ENCODE data around the gene RBMS1. TPM values are rescaled to one million over a fixed set of nuclear protein-coding genes. Genes with fewer than 3 reads are reported as not detected.
"Not testable (repeated sequence)": the region's sequence is repeated elsewhere in the genome, so short reads cannot be mapped to it uniquely, and the experiment has no call there.

RBMS1 gene
- total RNA-seq, 1 donor from 2014 or later, result 75.3 TPM

DNA sequence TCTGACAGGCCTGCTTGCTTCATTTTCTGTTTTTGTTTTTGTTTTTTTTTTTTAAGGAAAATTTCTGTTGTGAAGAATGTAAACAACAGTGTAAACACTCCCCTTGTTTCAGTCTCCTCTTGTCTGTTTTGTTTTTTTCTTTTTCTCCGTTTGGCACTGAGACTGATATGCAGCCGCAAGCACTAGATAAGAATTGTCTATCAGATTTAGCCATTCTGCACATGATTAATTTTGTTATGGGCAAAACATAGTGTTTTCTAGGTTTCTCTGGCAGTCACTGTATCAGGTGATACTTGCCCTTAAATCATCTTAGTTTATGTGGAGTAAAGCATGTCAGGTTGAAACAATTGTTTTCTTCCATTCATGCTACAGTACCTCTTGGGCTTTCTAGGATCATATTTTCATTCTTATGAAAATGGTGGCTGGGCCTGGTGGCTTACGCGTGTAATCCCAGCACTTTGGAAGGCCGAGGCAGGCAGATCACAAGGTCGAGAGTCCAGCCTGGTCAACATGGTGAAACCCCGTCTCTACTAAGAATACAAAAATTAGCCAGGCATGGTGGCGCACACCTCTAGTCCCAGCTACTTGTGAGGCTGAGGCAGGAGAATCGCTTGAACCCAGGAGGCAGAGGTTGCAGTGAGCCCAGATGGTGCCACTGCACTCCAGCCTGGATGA, 12.9 kb upstream of the RBMS1 start:
- intact Hi-C loops (cut with DNase I), result no loop called here
- no peak for DNase-seq (ENCODE audit: low spot score)

DNA sequence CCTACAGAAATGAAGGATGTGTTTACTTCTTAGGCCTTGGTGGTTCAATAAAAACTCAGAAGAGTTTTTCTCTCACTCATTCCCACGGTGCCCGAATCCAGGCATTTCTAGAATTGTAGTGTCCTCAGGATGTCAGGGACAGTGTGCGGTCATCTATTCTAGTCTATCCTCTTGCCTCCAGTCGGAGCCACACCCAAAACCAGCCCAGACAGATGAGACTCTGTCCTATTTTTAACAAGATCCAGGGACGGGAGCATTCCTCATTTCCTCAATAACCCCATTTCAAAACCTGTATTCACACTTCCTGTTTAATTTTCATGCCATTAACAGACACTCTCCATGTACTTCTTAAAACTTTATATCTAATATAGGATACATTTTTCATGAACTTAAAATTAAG, 11.6 kb upstream of the RBMS1 start:
- DNase-seq (ENCODE audit: low spot score), result no peak
- intact Hi-C loops (cut with DNase I), result no loop called here

DNA sequence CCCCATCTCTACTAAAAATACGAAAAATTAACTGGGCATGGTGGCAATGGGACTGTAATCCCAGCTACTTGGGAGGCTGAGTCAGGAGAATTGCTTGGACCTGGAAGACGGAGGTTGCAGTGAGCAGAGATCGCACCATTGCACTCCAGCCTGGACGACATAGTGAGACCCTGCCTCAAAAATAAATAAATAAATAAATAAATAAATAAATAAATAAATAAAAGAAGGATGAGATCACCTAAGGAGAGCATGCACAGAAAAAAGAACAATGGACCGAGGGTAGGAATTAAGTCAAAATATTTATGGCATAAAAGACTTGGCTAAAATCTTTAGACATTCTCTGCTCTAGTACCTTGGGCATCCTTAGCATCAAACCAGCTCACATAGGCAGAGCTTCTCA, 8.9 kb upstream of the RBMS1 start:
- intact Hi-C loops (cut with DNase I), result no loop called here
- DNase-seq (ENCODE audit: low spot score), result no peak

DNA sequence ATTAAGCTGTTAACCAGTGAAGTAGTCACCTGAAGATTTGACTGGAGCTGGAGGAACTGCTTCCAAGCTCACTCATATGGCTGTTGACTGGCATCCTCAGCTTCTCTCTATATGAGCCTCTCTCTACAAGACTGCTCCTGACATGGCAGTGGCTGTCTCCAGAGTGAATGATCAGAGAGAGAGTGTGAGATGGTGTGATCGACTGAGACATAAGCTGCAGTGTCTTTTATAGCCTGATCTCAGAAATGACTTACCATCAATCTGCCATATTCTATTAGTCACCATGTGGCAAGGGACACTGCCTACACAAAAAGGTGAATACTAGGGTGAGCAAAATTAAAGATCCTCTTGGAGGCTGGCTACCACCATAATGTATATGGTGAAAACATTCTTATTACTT, 7.8 kb upstream of the RBMS1 start:
- no peak for DNase-seq (ENCODE audit: low spot score)
- intact Hi-C loops (cut with DNase I), result no loop called here

DNA sequence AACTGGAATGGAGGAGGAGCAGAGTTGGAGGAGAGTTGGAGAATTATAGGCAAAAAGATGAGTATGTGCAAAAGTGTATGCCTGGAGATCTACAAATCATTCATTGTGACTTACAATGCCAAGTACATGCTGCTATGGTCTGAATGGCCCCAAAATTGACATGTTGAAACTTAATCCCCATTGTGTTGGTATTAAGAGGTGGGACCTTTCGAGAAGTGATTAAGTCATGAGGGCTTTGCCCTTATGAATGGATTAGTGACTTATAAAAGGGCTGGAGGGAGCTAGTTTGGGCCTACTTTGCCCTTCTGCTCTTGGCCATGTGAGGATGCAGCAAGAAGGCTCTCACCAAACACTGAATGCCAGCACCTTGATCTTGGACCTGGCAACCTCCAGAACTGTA, 6.3 kb upstream of the RBMS1 start:
- intact Hi-C loops (cut with DNase I), result no loop called here
- DNase-seq (ENCODE audit: low spot score), result no peak

DNA sequence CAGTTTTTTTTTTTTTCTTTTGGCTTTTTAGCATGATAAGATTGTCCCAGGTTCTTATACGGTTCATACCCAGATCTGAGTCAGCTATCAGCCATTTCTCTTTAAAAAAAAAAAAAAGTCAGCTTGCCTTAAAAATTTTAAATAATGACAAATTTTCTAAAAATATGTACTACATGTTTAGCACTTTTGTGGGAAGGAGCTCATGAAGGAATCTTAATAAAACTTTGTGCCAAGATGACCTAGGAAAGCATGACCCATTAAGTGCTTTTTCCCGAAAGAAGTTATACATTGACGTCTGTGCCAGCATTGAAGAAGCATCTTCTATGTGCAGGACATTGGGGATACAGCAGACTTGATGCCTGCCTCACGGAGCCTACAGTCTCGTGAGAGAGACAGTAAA, 4.5 kb upstream of the RBMS1 start:
- intact Hi-C loops (cut with DNase I), result no loop called here
- no peak for DNase-seq (ENCODE audit: low spot score)

DNA sequence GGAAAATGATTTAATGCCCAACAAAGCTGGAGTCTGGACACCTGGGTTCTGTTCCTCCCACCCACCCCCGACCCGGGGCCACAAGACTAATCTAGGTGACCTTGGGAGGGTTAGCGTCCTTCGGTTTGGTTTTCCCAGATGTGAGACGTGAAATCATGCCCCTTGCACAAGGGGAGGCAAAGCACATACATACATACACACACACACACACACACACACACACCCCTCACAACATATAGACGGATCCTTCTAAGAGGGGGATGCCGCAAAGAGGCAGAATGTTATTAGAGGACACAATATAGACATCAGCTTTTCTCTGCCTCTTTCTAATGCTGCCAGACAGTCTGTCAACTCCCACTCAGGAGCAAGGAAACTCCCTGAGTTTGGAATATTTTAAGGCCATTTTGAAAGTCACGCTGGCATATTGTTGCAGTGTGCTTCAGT, 616 bp upstream of the RBMS1 start:
- intact Hi-C loops (cut with DNase I), result loop anchor here (5.0 kb wide), 7 partner anchors 42 to 473 kb away; no protein-coding TSS in a partner anchor
- no peak for DNase-seq (ENCODE audit: low spot score)

DNA sequence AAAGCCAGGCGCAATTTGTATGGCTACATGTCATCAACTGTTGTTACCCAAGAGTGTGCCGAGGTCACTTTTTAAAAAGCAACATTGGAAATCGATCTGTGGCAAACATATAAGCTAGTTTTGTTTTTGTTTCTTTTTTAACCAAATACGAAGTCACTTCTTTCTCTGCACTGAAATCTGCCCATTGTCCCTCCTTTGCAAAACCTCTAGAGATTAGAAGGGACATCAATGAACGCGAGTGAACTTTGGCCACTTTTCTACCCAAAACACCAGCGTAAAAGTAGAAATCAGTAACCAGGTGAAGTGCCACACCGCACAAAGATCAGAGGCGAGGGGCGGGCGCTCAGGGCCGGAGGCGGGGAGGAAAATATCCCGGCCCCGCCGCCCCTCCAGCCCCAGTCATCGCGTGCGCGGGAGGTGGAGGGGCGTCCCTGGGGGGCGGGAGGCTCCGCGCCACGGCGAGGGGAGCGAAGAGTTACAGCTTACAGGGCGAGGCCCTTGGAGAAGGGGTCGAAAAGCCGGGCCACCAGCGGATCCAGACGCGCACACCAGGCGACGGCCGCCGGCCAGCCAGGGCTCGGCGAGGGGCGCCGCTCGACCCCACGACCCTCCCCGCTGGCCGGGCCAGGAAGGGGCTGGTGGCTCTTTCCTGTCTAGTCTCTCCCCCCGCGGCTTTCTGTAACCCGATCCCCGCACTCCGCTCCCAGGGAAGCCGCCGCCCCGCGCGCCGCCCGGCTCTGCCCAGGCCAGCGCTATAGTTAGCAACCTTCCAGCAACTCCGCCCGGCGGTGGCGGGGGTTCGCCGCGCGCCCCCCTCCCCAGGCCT, 993 bp downstream of the RBMS1 start:
- intact Hi-C loops (cut with DNase I), result loop anchor here (5.0 kb wide), 7 partner anchors 40 to 475 kb away; no protein-coding TSS in a partner anchor
- peak; percentile 91 for DNase-seq (ENCODE audit: low spot score)

DNA sequence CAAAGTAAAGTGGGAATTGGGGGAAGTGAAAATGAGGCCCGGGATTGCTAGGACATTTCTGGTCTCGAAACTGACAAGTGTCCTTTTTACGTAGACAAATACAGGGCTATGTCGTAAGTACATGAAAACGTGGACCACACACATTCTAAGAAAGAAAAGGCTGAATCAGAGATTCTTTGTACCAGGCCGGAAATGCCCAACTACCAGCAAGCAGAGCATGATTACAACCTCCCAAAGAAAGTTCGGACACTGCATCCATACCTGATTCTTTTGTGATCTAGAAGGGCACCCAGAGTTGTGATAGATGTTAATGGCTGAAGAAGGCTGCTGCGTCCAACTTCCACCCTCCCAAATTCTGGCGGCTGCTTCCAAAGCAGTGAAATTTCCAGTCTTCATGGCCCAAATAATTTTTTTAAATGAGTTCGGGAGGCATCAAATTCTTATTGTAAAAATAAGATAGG, 1.7 kb downstream of the RBMS1 start:
- DNase-seq (ENCODE audit: low spot score), result no peak
- intact Hi-C loops (cut with DNase I), result loop anchor here (5.0 kb wide), 7 partner anchors 40 to 475 kb away; no protein-coding TSS in a partner anchor

DNA sequence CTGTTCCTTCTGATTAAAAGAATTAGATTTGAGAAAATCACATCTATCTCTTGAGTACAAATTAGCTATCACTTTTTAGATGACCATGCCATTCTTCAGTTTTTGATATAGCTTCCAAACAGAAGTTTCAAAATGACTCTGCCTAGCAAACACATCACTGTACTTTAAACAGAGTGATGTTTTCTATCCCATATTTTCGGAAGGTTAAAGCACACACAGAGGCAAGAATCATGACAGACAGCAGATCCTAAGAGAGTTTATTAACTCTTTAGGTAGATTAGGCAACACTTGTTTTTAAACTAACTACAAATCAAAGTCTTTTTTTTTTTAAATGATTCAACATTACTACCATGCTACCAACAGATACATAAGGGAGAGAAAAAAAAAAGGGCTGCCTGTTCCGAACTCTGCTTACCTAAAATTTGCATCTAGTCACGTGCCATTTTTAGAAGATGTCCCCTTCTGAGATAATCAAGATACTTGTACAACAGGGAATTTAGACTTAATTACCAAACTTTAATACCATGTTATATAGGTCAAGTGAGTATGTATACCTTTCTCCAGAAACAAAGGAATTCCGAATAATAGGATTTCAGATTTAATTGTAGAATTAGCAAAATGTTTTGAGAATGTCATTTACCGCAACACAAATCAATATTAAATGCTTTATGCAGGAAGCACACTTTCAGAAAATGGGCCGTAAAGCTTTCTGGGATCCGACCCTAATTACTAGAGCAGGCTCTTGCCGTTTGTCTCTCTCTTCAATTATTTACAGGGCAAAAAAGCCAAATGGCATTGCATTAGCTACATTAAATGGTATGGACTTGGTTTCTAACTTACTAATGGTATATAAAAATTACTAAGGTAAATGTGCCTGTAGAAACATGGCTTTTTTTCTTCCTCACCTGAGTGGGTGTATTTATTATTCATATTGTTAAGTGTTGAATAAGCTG, 2.6 kb downstream of the RBMS1 start:
- intact Hi-C loops (cut with DNase I), result loop anchor here (5.0 kb wide), 7 partner anchors 39 to 476 kb away; no protein-coding TSS in a partner anchor
- DNase-seq (ENCODE audit: low spot score), result no peak

DNA sequence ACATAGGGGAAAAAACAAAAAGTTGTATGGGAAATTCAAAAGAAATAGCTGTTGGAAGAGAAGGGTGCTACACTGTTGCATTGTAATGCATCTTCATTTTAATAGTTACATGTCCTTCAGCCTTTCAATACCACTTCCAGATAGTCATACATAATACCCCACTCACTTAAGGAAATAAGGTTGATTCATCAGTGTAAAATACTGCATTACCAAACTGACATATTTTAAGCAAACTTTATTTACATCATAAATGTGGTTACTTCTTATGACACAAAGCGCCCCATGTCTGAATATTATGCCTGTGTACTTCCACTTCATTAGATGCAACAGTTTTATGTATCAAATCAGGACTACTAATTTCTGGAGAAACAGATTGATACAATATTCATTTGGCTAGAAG, 4.5 kb downstream of the RBMS1 start:
- no peak for DNase-seq (ENCODE audit: low spot score)
- intact Hi-C loops (cut with DNase I), result no loop called here

DNA sequence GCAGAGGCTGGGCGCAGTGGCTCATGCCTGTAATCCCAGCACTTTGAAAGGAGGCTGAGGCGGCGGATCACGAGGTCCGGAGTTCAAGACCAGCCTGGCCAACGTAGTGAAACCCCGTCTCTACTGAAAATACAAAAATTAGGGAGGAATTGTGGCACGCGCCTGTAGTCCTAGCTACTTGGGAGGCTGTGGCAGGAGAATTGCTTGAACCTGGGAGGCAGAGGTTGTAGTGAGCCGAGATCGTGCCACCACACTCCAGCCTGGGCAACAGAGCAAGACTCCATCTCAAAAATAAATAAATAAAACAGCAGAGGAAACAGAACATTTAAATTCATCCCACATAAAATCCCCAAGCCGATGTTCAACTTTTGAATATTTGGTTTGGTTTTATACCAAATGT, 5.3 kb downstream of the RBMS1 start:
- intact Hi-C loops (cut with DNase I); DNase-seq (ENCODE audit: low spot score): not testable (repeated sequence)

DNA sequence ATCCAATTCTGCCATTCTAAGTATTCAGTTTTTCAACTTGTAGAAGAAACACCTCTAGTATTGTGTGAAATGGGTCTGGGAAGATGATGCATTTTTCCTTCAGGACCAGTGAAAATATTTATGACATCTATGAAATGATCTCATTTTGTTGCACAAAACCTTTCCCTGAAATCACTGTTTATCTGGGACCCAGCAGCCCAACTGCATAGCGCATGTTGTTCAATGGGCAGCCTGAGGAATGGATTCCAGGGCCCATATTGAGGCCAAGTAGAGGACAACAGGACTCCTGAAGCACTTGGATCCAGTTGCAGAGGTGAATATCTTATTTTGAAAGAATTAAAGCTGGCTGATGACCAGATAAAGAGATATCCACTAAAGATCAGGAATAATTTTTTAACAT, 7.3 kb downstream of the RBMS1 start:
- DNase-seq (ENCODE audit: low spot score), result no peak
- intact Hi-C loops (cut with DNase I), result no loop called here

DNA sequence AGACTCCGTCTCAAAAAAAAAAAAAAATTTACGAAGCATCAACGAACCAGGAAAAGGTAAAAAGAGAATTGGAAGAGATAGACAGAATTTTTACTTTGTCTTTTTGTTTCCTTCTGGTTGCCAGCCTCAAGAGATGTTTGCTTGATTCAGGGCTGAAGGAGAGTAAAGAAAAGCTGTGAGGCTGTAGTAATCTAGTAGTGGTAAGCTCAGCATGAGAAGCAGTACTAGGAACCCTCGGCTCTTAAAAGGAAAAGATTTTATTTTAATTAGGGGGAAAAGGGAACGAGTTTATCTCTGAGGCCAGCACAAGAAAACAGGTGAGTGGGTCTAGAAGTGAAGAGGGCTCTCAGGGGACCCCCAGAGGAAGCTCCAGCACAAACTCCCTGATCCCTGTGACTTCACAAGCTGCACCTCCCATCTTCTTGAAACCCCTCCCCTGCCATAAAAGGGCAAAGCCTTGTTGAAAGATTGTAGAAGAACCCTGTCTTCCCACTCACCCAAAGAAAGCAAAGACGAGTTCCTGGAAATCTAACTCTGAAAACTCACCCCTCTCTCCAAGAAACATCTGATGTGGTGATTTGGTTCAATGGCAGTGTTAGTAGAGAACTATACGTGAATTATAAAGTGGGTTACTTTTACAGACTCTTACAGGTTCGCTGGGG, 8.6 kb downstream of the RBMS1 start:
- no peak for DNase-seq (ENCODE audit: low spot score)
- intact Hi-C loops (cut with DNase I), result no loop called here

DNA sequence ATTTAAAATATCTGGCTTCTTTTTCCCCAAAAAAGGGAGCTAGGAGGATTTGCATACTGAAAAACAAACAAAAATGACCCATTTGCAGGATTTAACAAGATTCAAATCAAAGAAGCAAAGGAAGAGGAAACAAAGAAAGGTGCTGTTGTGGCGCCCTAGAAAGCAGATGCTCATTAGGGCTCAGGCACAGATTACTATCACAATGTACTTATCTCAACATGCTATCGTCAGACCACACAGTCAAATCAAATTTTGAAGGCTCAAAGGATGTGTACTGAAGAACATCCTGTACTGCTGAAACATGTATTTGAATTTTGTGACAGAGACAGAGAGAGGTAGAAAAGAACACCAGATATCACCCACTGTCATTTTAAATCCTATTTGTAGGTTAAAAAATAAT, 10.9 kb downstream of the RBMS1 start:
- intact Hi-C loops (cut with DNase I), result no loop called here
- no peak for DNase-seq (ENCODE audit: low spot score)

DNA sequence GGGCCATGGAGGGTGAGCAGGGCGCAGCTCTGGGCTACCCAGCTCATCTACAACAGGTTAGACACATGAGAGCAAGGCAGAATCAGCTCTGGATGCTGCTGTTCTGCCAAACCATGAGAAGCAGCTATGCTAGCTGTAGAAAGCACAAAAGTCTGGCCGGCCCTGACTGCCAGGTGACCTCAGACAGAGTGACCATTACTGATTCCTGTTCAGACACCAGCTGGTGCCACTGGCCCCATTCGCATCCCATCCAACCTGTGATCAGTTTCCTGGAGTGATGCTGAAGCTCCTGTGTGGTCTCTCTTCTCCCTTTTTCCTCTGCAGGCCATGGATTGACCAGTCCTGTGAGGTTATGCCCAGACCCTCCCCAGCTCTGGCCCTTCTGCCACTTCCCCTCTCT, 14.3 kb downstream of the RBMS1 start:
- intact Hi-C loops (cut with DNase I), result no loop called here
- no peak for DNase-seq (ENCODE audit: low spot score)

DNA sequence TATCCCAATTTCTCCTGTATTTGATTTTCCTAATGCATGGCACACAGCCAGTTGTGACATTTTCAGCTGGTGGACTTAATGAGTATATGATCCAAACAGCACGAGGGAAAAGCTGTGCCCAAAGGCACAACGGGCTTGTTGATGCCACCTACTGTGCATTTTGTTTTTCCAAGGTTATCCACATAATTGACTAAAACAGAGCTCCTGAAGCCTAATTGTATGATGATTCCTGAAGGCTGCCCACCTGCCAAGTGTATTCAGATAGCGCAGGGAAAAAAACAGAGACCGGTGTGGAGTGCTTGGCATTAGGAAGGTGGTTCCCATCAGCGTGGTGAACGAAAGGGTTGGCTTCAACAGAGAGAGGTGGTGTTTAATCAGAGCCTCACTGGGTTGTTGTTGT, 14.9 kb downstream of the RBMS1 start:
- DNase-seq (ENCODE audit: low spot score), result no peak
- intact Hi-C loops (cut with DNase I), result no loop called here

DNA sequence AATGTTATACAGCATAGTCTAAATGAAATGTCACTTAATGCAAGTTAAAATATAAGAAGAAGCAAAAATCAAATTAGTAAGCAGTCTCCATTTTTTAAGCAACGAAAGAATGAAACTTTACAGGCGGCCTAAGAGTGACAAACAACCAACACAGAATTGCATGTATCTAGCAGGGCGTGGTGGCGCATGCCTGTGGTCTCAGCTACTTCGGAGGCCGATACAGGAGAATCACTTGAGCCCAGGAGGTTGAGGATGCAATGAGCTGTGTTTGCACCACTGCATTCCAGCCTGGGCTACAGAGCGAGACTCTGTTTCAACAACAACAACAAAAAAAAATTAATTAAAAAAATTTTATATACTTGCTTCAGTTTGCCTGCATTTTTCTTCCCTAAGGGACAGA, 16.6 kb downstream of the RBMS1 start:
- intact Hi-C loops (cut with DNase I), result no loop called here
- no peak for DNase-seq (ENCODE audit: low spot score)
